SH-SY5Y (cell line): ENCODE data around the gene STK11.

ENCODE experiments used
- GATA2 ChIP-seq: IDR thresholded peaks from 2 replicates; pipeline ENCODE4 v1.6.1; 2011; ENCODE audit warnings: mild to moderate bottlenecking, low read depth, low read length
- GATA3 ChIP-seq: IDR thresholded peaks from 2 replicates; pipeline ENCODE4 v1.6.1; 2011; ENCODE audit warnings: low read depth, mild to moderate bottlenecking, low read length, moderate library complexity

DNA sequence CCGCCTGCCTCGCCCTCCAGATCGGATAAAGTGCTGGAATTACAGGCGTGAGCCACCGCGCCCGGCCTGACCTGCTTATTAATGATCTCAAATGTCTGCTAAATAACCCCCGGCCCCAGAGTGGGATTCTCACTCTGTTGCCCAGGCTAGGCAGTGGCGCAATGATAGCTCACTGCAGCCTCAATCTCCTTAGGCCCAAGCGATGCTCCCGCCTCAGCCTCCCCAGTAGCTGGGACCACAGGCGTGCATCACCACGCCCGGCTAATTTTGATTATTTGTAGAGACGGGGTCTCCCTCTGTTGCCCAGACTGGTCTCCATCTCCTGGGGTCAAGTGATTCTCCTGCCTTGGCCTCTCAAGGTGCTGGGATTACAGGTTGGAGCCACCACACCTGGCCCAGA lies 35.3 kb downstream of the STK11 start:
- no peak for TF ChIP-seq GATA3
- TF ChIP-seq GATA2 = no peak
